HG03280 (cell line): ENCODE measurements around the gene CFAP46.

Experiments used
- ATAC-seq: cut with Tn5 transposase; IDR thresholded peaks from one replicate; pipeline ENCODE4 v1.9.1; 2021; ENCODE audit warnings: mild to moderate bottlenecking, moderate library complexity; ENCODE audit not compliant: unreplicated experiment

CFAP46 gene

DNA sequence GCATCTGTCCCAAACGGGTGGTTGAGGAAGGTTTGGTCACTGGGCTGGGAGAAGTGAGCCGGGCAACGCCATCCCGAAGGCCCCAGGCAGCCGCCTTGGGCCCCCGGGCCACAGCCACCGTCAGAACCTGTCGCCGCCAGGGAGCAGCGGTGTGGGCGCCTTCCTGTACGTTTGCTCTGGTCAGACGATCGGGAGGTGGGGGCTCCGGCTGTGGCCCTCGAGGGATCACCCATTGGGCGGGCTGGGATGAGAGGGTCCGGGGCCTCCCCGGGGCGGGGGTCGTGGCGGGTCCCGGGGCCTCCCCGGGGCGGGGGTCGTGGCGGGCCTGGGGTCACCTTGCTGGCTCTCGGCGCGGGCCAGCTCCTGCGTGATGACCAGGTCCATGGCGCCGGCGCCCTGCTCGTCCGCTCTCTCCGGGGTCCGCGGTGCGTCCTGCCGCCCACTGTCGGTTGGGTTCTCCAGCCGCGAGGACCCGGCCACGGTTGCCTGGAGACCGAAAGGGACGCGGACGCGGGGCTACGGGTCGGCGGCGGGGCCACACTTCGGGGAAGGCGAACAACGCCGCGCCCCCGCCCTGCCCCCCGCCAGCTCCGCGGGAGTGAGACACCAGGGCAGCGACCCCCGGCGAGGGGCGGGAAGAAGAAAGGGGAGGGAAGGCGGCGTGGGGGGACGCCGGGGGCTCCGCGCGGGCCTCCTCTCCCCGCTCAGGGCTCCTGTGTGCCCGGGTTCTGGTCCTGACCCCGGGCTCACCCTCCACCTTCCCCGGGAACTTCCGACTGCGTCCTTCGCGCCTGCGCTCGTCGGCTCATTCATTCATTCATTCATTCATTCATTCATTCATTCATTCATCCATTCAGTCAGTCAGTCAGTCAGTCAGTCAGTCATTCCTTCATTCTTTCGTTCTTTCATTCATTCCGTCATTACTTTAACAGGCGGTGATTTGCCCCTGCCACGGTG lies at the start of gene CFAP46:
Gene CFAP46 (minus strand): TSS at position 470 of the 957 bp plus-strand sequence. CDS start 86 bp downstream, at position 384.
- ATAC-seq = no peak

- ATAC-seq = no peak
These were observed 49.5 kb upstream of the CFAP46 start for GRCh38 chr10:132991706-132992432.

DNA sequence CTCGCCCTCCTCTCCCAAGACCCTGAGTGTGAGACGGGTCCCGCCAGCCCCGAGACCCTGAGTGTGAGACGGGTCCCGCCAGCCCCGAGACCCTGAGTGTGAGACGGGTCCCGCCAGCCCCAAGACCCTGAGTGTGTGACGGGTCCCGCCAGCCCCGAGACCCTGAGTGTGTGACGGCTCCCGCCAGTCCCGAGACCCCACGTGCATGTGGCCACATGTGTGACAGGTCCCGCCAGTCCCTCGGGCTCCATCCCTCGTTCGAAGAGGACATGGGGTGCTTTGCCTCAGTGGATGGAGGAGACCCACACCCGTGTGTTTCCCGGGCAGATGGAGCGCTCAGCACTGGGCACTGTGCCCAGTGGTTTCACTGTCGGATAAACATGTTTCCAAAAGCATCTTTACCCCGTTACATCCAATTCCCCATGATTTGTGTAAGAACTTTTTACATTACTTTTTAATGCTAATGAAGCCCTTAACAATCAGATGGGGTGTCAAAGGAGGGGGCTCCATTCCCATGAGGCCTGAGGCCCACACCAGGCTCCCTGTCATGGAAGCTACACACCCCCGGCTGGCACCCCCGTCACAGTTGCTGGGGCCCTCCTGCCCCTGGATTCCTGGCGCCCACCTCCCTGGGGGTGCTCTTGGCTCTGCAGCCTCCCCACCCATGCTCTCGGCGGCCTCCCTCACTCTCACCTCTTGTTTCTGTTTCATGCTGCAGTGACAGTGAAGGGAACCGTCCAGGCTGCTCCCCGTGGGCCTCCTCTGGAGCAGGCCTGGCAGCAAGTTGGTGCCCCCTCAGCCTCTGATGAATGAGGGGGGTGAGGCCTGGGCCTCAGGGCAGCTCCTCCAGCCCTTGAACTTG lies 48.5 kb upstream of the CFAP46 start:
- ATAC-seq = no peak

DNA sequence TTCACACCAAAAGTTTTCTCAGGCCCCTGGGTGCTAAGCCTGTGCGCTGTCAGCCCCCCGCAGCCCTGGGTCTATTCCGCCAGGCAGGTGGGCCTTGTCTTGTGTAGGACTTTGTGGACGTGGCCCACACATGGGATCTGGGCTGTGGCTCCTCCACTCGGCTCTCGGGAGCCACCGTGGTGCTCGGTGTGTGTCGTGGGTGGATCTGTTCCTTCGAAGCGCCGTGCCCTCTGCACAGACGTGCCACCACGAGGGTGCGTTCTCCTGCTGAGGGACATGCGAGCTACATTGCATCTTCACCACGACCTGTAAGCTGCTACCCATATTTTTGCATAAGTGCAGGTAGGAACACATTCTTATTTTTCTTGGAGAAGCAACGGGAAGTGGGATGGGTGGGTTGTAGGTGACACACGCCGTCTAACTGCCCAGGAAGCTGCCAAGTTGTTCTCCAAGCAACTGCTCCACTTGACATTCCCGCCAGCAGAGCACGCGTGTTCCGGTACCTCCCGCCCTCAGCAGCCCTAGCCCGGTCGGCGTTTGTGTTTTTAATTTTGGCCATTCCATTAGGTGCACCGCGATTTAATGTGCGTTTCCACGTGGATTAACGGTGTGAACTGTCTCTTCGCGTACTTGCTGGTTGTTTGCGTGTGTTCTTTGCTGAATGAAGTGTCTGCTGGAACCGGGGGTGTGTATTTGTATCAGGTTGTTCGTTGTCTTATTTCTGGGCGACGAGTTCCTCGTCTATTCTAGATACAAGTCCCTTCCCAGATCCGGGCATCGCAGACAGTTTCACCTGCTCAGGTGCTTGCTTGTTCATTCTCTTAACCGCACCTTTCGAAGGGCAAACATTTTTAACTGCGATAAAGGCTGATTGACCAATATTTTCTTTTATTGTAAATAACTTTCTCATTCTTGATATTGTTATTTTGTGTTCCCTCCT lies 47.4 kb upstream of the CFAP46 start:
- no peak for ATAC-seq

GRCh38 chr10:132988988-132989387 lies 46.6 kb upstream of the CFAP46 start:
- ATAC-seq = no peak

GRCh38 chr10:132987671-132988571 lies 45.6 kb upstream of the CFAP46 start:
- no peak for ATAC-seq

DNA sequence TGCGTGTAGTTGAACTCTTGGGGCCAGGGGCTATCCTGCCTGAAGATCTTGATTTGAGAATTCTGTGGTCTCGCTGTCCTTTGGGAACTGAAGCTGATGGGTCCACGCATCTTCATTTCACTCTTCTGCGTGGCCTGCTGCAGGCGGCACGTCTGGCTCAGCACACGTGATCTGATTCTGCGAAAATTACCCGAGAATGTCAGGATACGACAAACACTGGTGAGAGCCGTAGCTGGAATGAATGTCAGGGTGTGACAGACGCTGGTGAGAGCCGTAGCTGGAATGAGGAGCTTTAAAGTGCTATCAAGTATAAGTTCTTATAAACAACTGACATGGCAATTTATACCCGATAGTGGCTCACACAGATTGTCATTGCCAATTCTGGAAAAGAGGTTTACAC lies 44.6 kb upstream of the CFAP46 start:
- no peak for ATAC-seq

- no peak for ATAC-seq
These were observed 44.2 kb upstream of the CFAP46 start for GRCh38 chr10:132986576-132986975.

GRCh38 chr10:132986076-132986475 lies 43.7 kb upstream of the CFAP46 start:
- ATAC-seq = no peak

GRCh38 chr10:132985546-132985900 lies 43.2 kb upstream of the CFAP46 start:
- ATAC-seq = no peak

DNA sequence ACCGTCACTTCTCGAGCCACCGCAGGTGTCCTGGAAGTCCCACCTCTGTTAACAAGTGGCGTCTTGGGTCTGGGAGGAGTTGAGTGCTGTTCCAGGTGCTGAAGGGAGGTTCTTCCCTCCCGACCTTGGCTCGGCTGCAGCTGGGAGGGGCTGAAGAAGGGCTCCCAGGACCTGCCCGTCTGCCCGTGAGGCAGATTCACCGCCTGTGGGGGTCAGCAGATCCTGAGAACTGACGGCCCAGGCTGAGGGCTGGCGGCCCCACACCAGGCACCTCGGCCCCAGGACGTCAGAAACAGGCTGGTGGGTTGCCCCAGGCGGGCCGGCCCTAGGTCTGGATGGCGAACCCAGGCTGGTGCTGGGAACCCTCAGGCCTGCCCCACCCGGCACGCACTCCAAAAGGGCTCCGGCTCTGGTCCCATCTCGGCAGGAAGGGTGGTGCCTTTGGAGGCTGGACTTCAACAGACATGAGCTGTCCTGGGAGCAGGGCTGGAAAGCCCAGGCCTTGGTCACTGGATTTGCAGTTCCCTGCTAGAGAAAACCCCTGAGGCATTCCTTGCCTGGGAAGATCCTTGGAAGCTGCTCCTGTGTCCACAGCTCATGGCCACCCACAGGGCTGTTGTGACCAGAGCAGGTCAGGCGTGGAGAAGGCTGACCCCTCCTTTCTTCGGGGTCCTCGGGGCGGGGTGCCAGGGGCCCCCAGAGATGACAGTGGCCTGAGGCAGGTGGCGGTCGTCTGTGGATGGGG lies 42.6 kb upstream of the CFAP46 start:
- no peak for ATAC-seq

- ATAC-seq = no peak
These were observed 41.6 kb upstream of the CFAP46 start for GRCh38 chr10:132984008-132984295.

DNA sequence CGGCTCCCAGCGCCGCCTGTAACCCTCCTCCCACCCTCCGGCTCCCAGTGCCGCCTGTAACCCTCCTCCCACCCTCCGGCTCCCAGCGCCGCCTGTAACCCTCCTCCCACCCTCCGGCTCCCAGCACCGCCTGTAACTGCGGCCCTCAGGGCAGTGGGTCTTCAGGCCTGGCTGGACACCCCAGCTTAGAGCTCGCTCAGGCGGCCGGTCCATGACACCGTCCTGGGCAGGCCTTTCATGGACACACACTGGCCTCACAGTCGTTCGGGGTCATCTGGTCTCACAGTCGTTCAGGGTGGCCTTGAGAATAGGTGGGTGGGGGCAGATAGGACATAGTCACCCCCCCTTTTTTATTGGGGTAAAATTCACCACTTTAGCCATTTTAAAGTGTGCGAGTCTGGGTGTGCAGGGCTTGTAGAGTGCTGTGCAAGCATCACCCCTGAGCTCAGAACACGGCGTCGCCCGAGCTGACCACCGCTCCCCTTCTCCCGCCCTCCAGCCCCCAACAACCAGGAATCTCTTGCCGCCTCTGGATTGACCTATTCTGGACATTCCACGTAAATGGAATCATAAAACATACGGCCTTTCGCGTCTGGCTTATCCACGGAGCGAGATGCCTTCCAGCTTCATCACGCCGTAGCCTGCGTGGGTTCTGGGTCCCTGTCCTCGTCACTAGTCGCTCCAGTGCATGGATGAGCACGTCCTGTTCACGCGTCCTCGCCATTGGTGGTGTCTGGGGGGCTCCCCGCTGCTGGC lies 41.1 kb upstream of the CFAP46 start:
- ATAC-seq = no peak

DNA sequence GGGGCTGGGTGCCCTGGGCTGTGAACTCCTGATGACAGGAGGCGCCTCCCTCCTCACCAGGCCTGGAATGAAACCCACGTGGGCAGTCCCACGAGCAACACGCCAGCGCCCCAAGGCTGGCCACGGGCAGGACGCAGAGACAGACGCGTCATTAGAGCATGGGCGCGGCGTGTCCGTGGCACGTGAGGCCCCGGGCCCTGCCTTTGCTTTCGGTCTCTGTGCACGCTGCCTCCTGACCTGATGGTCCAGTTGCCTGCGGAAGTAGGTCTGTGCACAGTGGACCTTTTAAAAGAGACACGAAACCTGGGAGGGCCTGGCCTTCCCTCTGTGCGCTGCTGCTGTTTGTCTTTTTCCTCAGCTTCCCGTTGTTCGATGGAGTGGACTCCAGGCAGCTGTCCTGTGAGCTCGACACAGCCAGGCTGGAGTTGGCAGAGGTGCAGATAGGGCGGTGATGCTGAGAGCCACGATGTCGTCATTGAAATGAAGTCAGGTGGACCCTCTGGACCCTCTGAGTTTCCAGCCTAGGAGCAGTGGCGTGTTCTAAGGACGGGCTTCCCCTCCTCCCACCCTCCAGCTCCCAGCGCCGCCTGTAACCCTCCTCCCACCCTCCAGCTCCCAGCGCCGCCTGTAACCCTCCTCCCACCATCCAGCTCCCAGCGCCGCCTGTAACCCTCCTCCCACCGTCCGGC lies 40.1 kb upstream of the CFAP46 start:
- ATAC-seq = no peak

DNA sequence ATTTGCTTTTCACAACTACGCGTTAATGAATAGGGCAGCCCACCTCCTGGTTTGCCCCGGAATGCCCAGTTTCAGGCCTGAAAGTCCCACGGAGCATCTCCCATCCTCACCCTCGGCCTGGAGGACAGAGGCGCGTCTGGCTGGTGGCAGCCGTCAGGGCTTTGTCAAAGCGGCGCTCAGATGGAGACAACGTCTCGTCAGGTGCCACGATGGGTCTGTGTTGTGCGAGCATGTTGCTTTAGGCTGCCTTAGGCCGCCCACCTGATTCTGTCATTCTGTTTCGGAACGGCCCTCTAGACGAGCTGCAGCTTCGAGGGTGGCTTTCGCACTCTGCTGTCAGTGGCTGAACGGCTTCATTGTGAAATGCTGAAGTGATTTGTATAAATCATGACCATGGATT lies 39.4 kb upstream of the CFAP46 start:
- no peak for ATAC-seq

- ATAC-seq = no peak
These were observed 38.8 kb upstream of the CFAP46 start for GRCh38 chr10:132981173-132981555.

DNA sequence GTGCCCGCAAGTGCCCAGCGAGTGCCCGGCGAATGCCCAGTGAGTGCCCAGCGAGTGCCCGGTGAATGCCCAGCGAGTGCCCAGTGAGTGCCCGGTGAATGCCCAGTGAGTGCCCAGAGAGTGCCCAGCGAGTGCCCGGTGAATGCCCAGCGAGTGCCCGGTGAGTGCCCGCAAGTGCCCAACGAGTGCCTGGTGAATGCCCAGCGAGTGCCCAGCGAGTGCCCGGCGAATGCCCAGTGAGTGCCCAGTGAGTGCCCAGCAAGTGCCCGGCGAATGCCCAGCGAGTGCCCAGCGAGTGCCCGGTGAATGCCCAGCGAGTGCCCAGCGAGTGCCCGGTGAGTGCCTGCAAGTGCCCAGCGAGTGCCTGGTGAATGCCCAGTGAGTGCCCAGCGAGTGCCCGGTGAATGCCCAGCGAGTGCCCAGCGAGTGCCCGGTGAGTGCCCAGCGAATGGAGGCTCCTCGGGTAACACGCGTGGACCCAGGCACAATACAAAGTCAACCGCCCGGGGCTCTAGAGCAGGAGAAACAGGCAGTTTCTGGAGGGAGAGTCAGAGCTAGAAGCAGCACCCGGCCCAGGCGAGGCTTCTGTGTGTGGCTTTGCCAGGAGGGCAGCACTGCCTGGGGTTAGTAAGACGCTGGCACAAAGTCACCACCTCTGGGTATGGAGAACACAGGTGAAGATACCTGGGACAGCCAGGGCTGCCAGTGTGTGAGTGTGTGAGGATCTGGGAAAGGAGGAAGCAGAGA lies 38.2 kb upstream of the CFAP46 start:
- ATAC-seq = no peak
